ENCODE results near the gene EBF3.

EBF3 gene

GRCh38 chr10:129955601-129956285 lies 8.3 kb downstream of the EBF3 start:
- peaks cover 4 to 46% (median 39%) of the 10 kb centered on the region in 3 experiments for H3K27me3 ChIP-seq (ENCODE audit: control insufficient read depth in 3 of 3, insufficient read depth in 3 of 3, low read depth in 1 of 3, low read length in 3 of 3)

DNA sequence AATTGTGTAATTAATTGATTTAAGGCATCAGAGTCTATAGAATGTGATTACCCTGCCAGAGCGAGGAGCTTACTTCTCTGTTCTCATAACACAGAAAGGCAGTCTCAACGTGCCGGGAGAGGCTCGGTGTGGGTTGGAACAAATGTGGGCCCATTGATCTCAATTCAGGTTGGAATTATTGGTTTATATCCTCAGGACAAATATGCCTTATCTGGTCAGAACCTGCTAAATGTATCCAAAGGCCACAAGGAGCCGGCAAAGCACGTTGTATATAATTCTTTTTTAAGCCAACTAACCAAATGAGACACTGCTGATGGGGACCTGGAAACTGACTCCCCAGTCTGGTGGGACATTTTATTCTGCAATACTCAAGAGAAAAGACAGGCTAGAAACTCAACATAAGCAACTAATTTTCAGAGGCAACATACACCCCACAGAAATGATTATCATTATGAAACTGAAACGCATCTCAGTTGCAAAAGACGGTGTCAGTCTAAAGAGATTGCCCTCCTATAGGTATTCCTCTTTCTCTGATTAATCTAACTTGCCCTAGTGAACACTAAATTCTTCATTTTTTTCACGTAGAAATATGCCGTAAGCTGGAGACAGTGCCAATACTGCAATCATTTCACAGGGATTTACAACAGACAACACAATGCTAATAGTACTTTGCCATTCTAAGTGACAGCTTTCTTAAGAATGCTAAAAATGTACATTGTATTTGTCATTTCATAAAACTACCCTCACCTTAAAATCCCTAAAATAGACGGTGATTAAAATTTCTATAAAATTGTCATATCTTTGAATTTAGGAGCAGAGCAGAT lies 9.4 kb downstream of the EBF3 start:
- H3K9ac ChIP-seq (ENCODE audit: low read depth, low read length, poor library complexity) = no peak overlapping the region
- no peak overlapping the region for H2BK12ac ChIP-seq (ENCODE audit: low read length)
- peaks cover 23 to 36% of the 10 kb centered on the region in 2 donors for H3K4me1 ChIP-seq (ENCODE audit: control insufficient read depth in 2 of 2, insufficient read depth in 1 of 2, low read depth in 1 of 2, low read length in 2 of 2)
- H3K4me2 ChIP-seq (ENCODE audit: insufficient read depth, low read length, poor library complexity, severe bottlenecking) = no peak overlapping the region
- H3K23ac ChIP-seq (ENCODE audit: low read depth, low read length, poor library complexity) = no peak overlapping the region
- no peak overlapping the region for H2AK5ac ChIP-seq (ENCODE audit: low read depth, low read length)
- H4K91ac ChIP-seq (ENCODE audit: low read depth, low read length, poor library complexity) = no peak overlapping the region
- no peak overlapping the region for H2AFZ ChIP-seq (ENCODE audit: low read length)
- H3K4me3 ChIP-seq (ENCODE audit: low read length in 2 of 2) = no peak overlapping the region
- H3K4ac ChIP-seq (ENCODE audit: low read length) = no peak overlapping the region
- H2BK15ac ChIP-seq (ENCODE audit: low read length) = no peak overlapping the region
- DNase-seq (ENCODE audit: low spot score) = no peak
- no peak overlapping the region for H4K8ac ChIP-seq (ENCODE audit: low read depth, low read length)
- H3K9me3 ChIP-seq (replicated peaks in 1 of 2; ENCODE audit: control insufficient read depth in 2 of 2, insufficient read depth in 1 of 2, low read depth in 1 of 2, low read length in 2 of 2) = no peaks in the 10 kb centered on the region
- no peaks in the 10 kb centered on the region for H3K79me1 ChIP-seq (ENCODE audit: low read depth, low read length)
- H2BK120ac ChIP-seq (ENCODE audit: low read depth, low read length) = no peak overlapping the region
- no peak overlapping the region for H3K27ac ChIP-seq (replicated peaks; ENCODE audit: low read length)
- peaks cover 0 to 36% (median 29%) of the 10 kb centered on the region in 3 experiments for H3K27me3 ChIP-seq (ENCODE audit: control insufficient read depth in 3 of 3, insufficient read depth in 3 of 3, low read depth in 1 of 3, low read length in 3 of 3)
- no peak overlapping the region for H3K18ac ChIP-seq (ENCODE audit: low read length)
- no peak overlapping the region for H2BK5ac ChIP-seq (ENCODE audit: low read length)
- H3K36me3 ChIP-seq (replicated peaks in 1 of 2; ENCODE audit: control insufficient read depth in 2 of 2, insufficient read depth in 2 of 2, low read length in 2 of 2) = no peaks in the 10 kb centered on the region
- WGBS, 2 donors (ENCODE audit: extremely low coverage in 2 of 2, insufficient read length in 2 of 2, insufficient replicate concordance in 1 of 2) = no CpG with 5 or more reads among the region's 11 CpGs
- no peak overlapping the region for H3K14ac ChIP-seq (ENCODE audit: low read length)

More at GRCh38 chr10:129955601-129956285, 8.3 kb downstream of the EBF3 start:
- Histone ChIP-seq H2AK5ac (ENCODE audit: low read depth, low read length) (no peak overlapping the region), H3K79me1 (ENCODE audit: low read depth, low read length) (no peaks in the 10 kb centered on the region), H2BK12ac (ENCODE audit: low read length) (no peak overlapping the region), H3K9me3 (replicated peaks in 1 of 2; ENCODE audit: control insufficient read depth in 2 of 2, insufficient read depth in 1 of 2, low read depth in 1 of 2, low read length in 2 of 2) (no peaks in the 10 kb centered on the region), H3K36me3 (replicated peaks in 1 of 2; ENCODE audit: control insufficient read depth in 2 of 2, insufficient read depth in 2 of 2, low read length in 2 of 2) (no peaks in the 10 kb centered on the region), H3K4me3 (ENCODE audit: low read length in 2 of 2) (no peak overlapping the region), H2BK5ac (ENCODE audit: low read length) (no peak overlapping the region), H3K23ac (ENCODE audit: low read depth, low read length, poor library complexity) (no peak overlapping the region), H2BK15ac (ENCODE audit: low read length) (no peak overlapping the region), H3K4me1 (ENCODE audit: control insufficient read depth in 2 of 2, insufficient read depth in 1 of 2, low read depth in 1 of 2, low read length in 2 of 2) (peaks cover 21 to 28% of the 10 kb centered on the region in 2 donors), H3K4me2 (ENCODE audit: insufficient read depth, low read length, poor library complexity, severe bottlenecking) (no peak overlapping the region), H2AFZ (ENCODE audit: low read length) (no peak overlapping the region), H3K14ac (ENCODE audit: low read length) (no peak overlapping the region), H3K27ac (replicated peaks; ENCODE audit: low read length) (no peak overlapping the region), H3K18ac (ENCODE audit: low read length) (no peak overlapping the region), H4K91ac (ENCODE audit: low read depth, low read length, poor library complexity) (no peak overlapping the region), H2BK120ac (ENCODE audit: low read depth, low read length) (no peak overlapping the region), H4K8ac (ENCODE audit: low read depth, low read length) (no peak overlapping the region), H3K4ac (ENCODE audit: low read length) (no peak overlapping the region), H3K9ac (ENCODE audit: low read depth, low read length, poor library complexity) (no peak overlapping the region)
- no CpG with 5 or more reads among the region's 6 CpGs for WGBS, 2 donors (ENCODE audit: extremely low coverage in 2 of 2, insufficient read length in 2 of 2, insufficient replicate concordance in 1 of 2)
- DNase-seq (ENCODE audit: low spot score) = peak; percentile 11

DNA sequence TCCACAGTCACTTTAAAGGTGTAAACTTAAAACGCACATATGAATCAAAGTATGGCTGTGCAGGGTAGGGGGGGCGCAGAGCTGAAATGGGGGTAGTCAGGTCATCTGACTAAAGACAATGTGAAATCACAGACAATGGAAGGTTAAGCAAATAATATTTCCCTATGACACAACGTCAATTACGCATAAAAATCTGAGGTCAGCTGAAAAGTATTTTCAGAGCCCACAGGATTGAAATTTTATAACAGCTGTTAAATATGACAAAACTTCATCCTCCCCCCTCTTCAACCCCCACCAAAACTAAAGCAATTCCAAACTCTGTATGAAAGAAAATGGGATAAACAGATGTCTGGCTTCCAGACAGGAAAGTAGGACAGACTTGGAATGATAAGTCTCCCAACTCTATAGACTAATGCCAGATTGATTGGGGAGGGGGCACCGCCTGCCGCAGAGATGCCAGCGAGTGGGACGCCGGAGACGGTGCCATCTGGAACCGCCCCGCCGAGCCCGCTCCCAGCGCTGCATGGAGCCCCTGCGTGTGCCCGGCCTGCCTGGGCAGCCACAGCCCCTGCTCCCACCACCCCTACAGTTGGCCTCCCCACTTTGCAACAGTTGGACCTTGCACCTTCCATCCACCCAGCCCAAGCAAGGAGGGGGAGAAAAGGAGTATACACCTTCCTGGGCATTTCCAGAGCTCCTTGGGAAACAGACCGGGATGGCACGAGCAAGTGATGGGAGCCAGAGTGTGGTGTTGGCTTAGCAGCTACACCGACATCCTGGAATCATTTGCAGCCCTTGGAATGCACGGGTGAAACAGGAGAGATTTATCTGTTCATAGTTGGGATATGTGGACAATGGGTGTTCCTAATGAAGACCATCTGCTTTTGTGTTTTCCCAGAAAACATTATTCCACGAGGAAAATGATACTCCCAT lies 10.7 kb downstream of the EBF3 start:
- Histone ChIP-seq H4K8ac (ENCODE audit: low read depth, low read length) (no peak overlapping the region), H3K18ac (ENCODE audit: low read length) (peak overlapping the region; percentile 38), H2BK12ac (ENCODE audit: low read length) (no peak overlapping the region), H3K9me3 (replicated peaks in 1 of 2; ENCODE audit: control insufficient read depth in 2 of 2, insufficient read depth in 1 of 2, low read depth in 1 of 2, low read length in 2 of 2) (no peaks in the 10 kb centered on the region), H2BK120ac (ENCODE audit: low read depth, low read length) (no peak overlapping the region), H3K4me3 (ENCODE audit: low read length in 2 of 2) (no peak overlapping the region), H3K27ac (replicated peaks; ENCODE audit: low read length) (no peak overlapping the region), H3K9ac (ENCODE audit: low read depth, low read length, poor library complexity) (no peak overlapping the region), H3K36me3 (replicated peaks in 1 of 2; ENCODE audit: control insufficient read depth in 2 of 2, insufficient read depth in 2 of 2, low read length in 2 of 2) (no peaks in the 10 kb centered on the region), H3K79me1 (ENCODE audit: low read depth, low read length) (no peaks in the 10 kb centered on the region), H2AFZ (ENCODE audit: low read length) (peak overlapping the region; percentile 79), H3K4ac (ENCODE audit: low read length) (no peak overlapping the region), H3K14ac (ENCODE audit: low read length) (no peak overlapping the region), H4K91ac (ENCODE audit: low read depth, low read length, poor library complexity) (no peak overlapping the region), H3K23ac (ENCODE audit: low read depth, low read length, poor library complexity) (no peak overlapping the region), H2BK5ac (ENCODE audit: low read length) (no peak overlapping the region), H3K27me3 (ENCODE audit: control insufficient read depth in 3 of 3, insufficient read depth in 3 of 3, low read depth in 1 of 3, low read length in 3 of 3) (peaks cover 0 to 23% (median 15%) of the 10 kb centered on the region in 3 experiments), H2BK15ac (ENCODE audit: low read length) (peak overlapping the region; percentile 2), H2AK5ac (ENCODE audit: low read depth, low read length) (peak overlapping the region; percentile 68), H3K4me1 (ENCODE audit: control insufficient read depth in 2 of 2, insufficient read depth in 1 of 2, low read depth in 1 of 2, low read length in 2 of 2) (peaks cover 28 to 40% of the 10 kb centered on the region in 2 donors), H3K4me2 (ENCODE audit: insufficient read depth, low read length, poor library complexity, severe bottlenecking) (no peak overlapping the region)
- no CpG with 5 or more reads among the region's 22 CpGs for WGBS, 2 donors (ENCODE audit: extremely low coverage in 2 of 2, insufficient read length in 2 of 2, insufficient replicate concordance in 1 of 2)
- no peak for DNase-seq (ENCODE audit: low spot score)

Measured in neuronal stem cell (in vitro differentiated cells).